PFSK-1 (cell line): ENCODE results near the gene XAF1.

Experiments
- FOXP2 ChIP-seq: optimal IDR thresholded peaks from 2 replicates; pipeline ENCODE3; 2011; ENCODE audit warnings: borderline replicate concordance, control low read depth, inconsistent platforms; ENCODE audit not compliant: insufficient read depth; ENCODE audit errors: extremely low read length, extremely low read depth
- POLR2AphosphoS5 ChIP-seq: IDR thresholded peaks from 2 replicates; pipeline ENCODE4 v1.6.1; 2012; ENCODE audit warnings: low read depth, mild to moderate bottlenecking, control low read depth, low read length, moderate library complexity
- REST ChIP-seq, 2 experiments: IDR thresholded peaks; 2 replicates each; pipeline versions ENCODE4 v1.6.1 to v1.8.0; 2011 to 2012; ENCODE audit warnings: low read depth in 2 of 2, low read length in 2 of 2, control low read depth in 1 of 2, inconsistent platforms in 1 of 2, mild to moderate bottlenecking in 1 of 2, moderate library complexity in 1 of 2; ENCODE audit not compliant: insufficient read depth in 1 of 2
- SIN3A ChIP-seq: IDR thresholded peaks from 2 replicates; pipeline ENCODE4 v1.6.1; 2012; ENCODE audit warnings: mild to moderate bottlenecking, low read length, moderate library complexity, borderline replicate concordance; ENCODE audit not compliant: insufficient read depth
- TAF1 ChIP-seq: IDR thresholded peaks from 2 replicates; pipeline ENCODE4 v1.6.1; 2012; ENCODE audit warnings: low read length, control low read depth, borderline replicate concordance; ENCODE audit not compliant: insufficient read depth

GRCh38 chr17:6752068-6752909 lies 3.6 kb upstream of the XAF1 start:
- TF ChIP-seq POLR2AphosphoS5: peak; percentile 31; the same call in 1 of the 2 replicates
- TF ChIP-seq TAF1: no peak
- TF ChIP-seq REST (IDR thresholded peaks at IDR 0.05; ENCODE audit: insufficient read depth in 1 of 2, low read depth in 2 of 2, low read length in 2 of 2): no peak
- TF ChIP-seq SIN3A: no peak
- no peak for TF ChIP-seq FOXP2
